Measurements from ENCODE around the gene ST8SIA1. TPM values are rescaled to one million over a fixed set of nuclear protein-coding genes. Genes with fewer than 3 reads are reported as not detected.

Gene ST8SIA1
- total and polyA plus RNA-seq, 2 of the 8 experiments (the other 6 are each of a cell fraction or from before 2014, with no cell fraction given): 1.9 to 4.4 TPM

- TF ChIP-seq CTCF (IDR thresholded peaks at IDR 0.05; ENCODE audit: control extremely low read depth in 1 of 3, insufficient read depth in 1 of 3, low read depth in 1 of 3, low read length in 3 of 3) (no peak), HDAC2 (IDR thresholded peaks at IDR 0.05; ENCODE audit: borderline replicate concordance in 1 of 2, low read depth in 2 of 2, low read length in 2 of 2) (no peak), EP300 (IDR thresholded peaks at IDR 0.05; ENCODE audit: borderline replicate concordance in 1 of 2, low read depth in 2 of 2, low read length in 2 of 2) (no peak), E2F6 (IDR thresholded peaks at IDR 0.05) (no peak), ASH2L (IDR thresholded peaks at IDR 0.05; ENCODE audit: low read length) (no peak), SIX5 (IDR thresholded peaks at IDR 0.05; ENCODE audit: low read depth, low read length) (no peak), SAP30 (IDR thresholded peaks at IDR 0.05; ENCODE audit: insufficient read depth, insufficient replicate concordance, low read length) (no peak)
Measured at GRCh38 chr12:22313963-22314330, 20.6 kb downstream of the ST8SIA1 start (continued).
